ENCODE measurements around the gene CFAP61. TPM values are rescaled to one million over a fixed set of nuclear protein-coding genes. Genes with fewer than 3 reads are reported as not detected.

The CFAP61 gene
- total and polyA plus RNA-seq, 8 donors: 0.15 to 0.53 (median 0.33) TPM

GRCh38 chr20:20391766-20392165 is 339.4 kb downstream of the CFAP61 start:
- peaks cover 0 to 33% (median 0%) of the 10 kb centered on the region in 3 donors for H3K36me3 ChIP-seq

GRCh38 chr20:20393207-20394120 is 341.1 kb downstream of the CFAP61 start:
- Histone ChIP-seq H3K4me3 (no peak overlapping the region), H3K9me3 (no peaks in the 10 kb centered on the region), H3K27ac (no peak overlapping the region), H3K36me3 (peaks cover 0 to 33% (median 0%) of the 10 kb centered on the region in 3 donors), H3K4me1 (no peaks in the 10 kb centered on the region), H3K27me3 (no peaks in the 10 kb centered on the region)
- intact Hi-C loops (cut with DNase I): no loop called here
- DNase-seq (no peak), ATAC-seq (peak in 1 of 4 donors; percentile 28), FAIRE-seq (no peak)
- WGBS, 2 donors: 84 to 86% methylated on average over 20 of the region's 20 CpGs
- no peak for TF ChIP-seq CTCF (IDR thresholded peaks at IDR 0.05)

More at GRCh38 chr20:20391766-20392165, 339.4 kb downstream of the CFAP61 start:
- H3K27me3 ChIP-seq: no peaks in the 10 kb centered on the region
- H3K27ac ChIP-seq: no peak overlapping the region
- no peaks in the 10 kb centered on the region for H3K9me3 ChIP-seq
- intact Hi-C loops (cut with DNase I): no loop called here
- no peak for TF ChIP-seq CTCF (IDR thresholded peaks at IDR 0.05)
- 94 to 96% methylated on average over 13 of the region's 13 CpGs for WGBS, 2 donors
- DNase-seq (no peak), FAIRE-seq (no peak), ATAC-seq (no peak)
- H3K4me1 ChIP-seq: no peaks in the 10 kb centered on the region
- no peak overlapping the region for H3K4me3 ChIP-seq

DNA sequence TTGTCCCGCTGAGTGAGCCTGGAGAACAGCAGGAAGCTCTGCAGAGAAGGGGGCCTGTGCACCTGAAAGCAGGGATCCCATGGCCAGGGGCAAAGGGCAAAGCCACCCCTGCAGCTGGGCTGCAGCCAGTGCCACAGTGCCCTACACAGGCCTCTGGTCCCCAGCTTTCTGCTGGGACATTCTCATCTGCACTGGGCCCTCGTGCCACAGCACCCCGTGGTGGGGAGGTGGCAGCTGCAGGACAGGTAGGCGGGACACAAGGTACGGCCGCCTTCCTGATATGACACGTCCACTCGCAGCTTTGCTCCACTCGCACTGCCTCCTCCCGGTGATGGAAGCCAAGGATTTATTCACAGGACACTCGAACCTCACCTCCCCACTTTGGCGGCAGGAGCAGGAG is 342.8 kb downstream of the CFAP61 start:
- no peak for ATAC-seq
- intact Hi-C loops (cut with DNase I): no loop called here
- Histone ChIP-seq H3K4me3 (no peak overlapping the region), H3K36me3 (peaks cover 0 to 33% (median 0%) of the 10 kb centered on the region in 3 donors), H3K27me3 (no peaks in the 10 kb centered on the region), H3K4me1 (no peaks in the 10 kb centered on the region), H3K27ac (no peak overlapping the region), H3K9me3 (no peaks in the 10 kb centered on the region)
- 93 to 94% methylated on average over 12 of the region's 12 CpGs for WGBS, 2 donors
- DNase-seq: no peak
- no peak for FAIRE-seq
- no peak for TF ChIP-seq CTCF (IDR thresholded peaks at IDR 0.05)

- intact Hi-C loops (cut with DNase I): no loop called here
- FAIRE-seq: no peak
- no peak for TF ChIP-seq CTCF (IDR thresholded peaks at IDR 0.05)
- no peaks in the 10 kb centered on the region for H3K4me1 ChIP-seq
- no peaks in the 10 kb centered on the region for H3K9me3 ChIP-seq
- H3K27me3 ChIP-seq: no peaks in the 10 kb centered on the region
- H3K27ac ChIP-seq: no peak overlapping the region
- peaks cover 0 to 33% (median 0%) of the 10 kb centered on the region in 3 donors for H3K36me3 ChIP-seq
- DNase-seq: no peak
- WGBS, 2 donors: 94 to 95% methylated on average over 29 of the region's 29 CpGs
- no peak for ATAC-seq
- no peak overlapping the region for H3K4me3 ChIP-seq
Measured at GRCh38 chr20:20395903-20396568, 343.7 kb downstream of the CFAP61 start.

Data from pancreas (tissue), 10 donors.